Measurements from ENCODE around the gene PDE4D. TPM values are rescaled to one million over a fixed set of nuclear protein-coding genes. Genes with fewer than 3 reads are reported as not detected.

The PDE4D gene
- total RNA-seq, 1 donor from 2014 or later = 35.1 TPM

- DNase-seq (no peak), ATAC-seq (no peak)
- intact Hi-C loops (cut with micrococcal nuclease) = no loop called here
Measured at GRCh38 chr5:59724482-59725391, 168.8 kb downstream of the PDE4D start.

- intact Hi-C loops (cut with micrococcal nuclease) = no loop called here
- no peak for ATAC-seq
- DNase-seq = no peak
Measured at GRCh38 chr5:59722874-59723273, 170.7 kb downstream of the PDE4D start.

- DNase-seq (no peak), ATAC-seq (no peak)
- intact Hi-C loops (cut with micrococcal nuclease) = no loop called here
Measured at GRCh38 chr5:59721741-59722140, 171.8 kb downstream of the PDE4D start.

GRCh38 chr5:59720063-59720462 lies 173.5 kb downstream of the PDE4D start:
- no peak for DNase-seq
- intact Hi-C loops (cut with micrococcal nuclease) = no loop called here
- no peak for ATAC-seq

- ATAC-seq = no peak
- intact Hi-C loops (cut with micrococcal nuclease) = no loop called here
- no peak for DNase-seq
Measured at GRCh38 chr5:59716966-59717500, 176.5 kb downstream of the PDE4D start.

- ATAC-seq = no peak
Measured at GRCh38 chr5:59716029-59716428, 177.5 kb downstream of the PDE4D start.

GRCh38 chr5:59715228-59715627 lies 178.3 kb downstream of the PDE4D start:
- no peak for DNase-seq
- intact Hi-C loops (cut with micrococcal nuclease) = no loop called here
- ATAC-seq = no peak

More at GRCh38 chr5:59716029-59716428, 177.5 kb downstream of the PDE4D start:
- intact Hi-C loops (cut with micrococcal nuclease) = no loop called here
- no peak for DNase-seq

- ATAC-seq (no peak), DNase-seq (no peak)
- intact Hi-C loops (cut with micrococcal nuclease) = no loop called here
Measured at GRCh38 chr5:59713498-59713844, 180.1 kb downstream of the PDE4D start.

- intact Hi-C loops (cut with micrococcal nuclease) = no loop called here
- no peak for DNase-seq
Measured at GRCh38 chr5:59712836-59713497, 180.6 kb downstream of the PDE4D start.

GRCh38 chr5:59711310-59711709 lies 182.2 kb downstream of the PDE4D start:
- DNase-seq = no peak
- intact Hi-C loops (cut with micrococcal nuclease) = no loop called here
- ATAC-seq = no peak

More at GRCh38 chr5:59712836-59713497, 180.6 kb downstream of the PDE4D start:
- no peak for ATAC-seq

GRCh38 chr5:59709846-59710245 lies 183.7 kb downstream of the PDE4D start:
- intact Hi-C loops (cut with micrococcal nuclease) = no loop called here
- ATAC-seq (no peak), DNase-seq (no peak)

- ATAC-seq = no peak
- intact Hi-C loops (cut with micrococcal nuclease) = no loop called here
Measured at GRCh38 chr5:59709346-59709821, 184.1 kb downstream of the PDE4D start.

GRCh38 chr5:59704936-59705335 lies 188.6 kb downstream of the PDE4D start:
- DNase-seq (no peak), ATAC-seq (no peak)
- intact Hi-C loops (cut with micrococcal nuclease) = no loop called here

More at GRCh38 chr5:59709346-59709821, 184.1 kb downstream of the PDE4D start:
- DNase-seq = no peak

- ATAC-seq (no peak), DNase-seq (no peak)
- intact Hi-C loops (cut with micrococcal nuclease) = no loop called here
Measured at GRCh38 chr5:59703789-59704188, 189.7 kb downstream of the PDE4D start.

- intact Hi-C loops (cut with micrococcal nuclease) = no loop called here
- DNase-seq (no peak), ATAC-seq (no peak)
Measured at GRCh38 chr5:59698207-59699178, 195.0 kb downstream of the PDE4D start.

GRCh38 chr5:59694411-59694810 lies 199.1 kb downstream of the PDE4D start:
- ATAC-seq = no peak
- intact Hi-C loops (cut with micrococcal nuclease) = no loop called here
- no peak for DNase-seq

GRCh38 chr5:59693492-59694309 lies 199.8 kb downstream of the PDE4D start:
- intact Hi-C loops (cut with micrococcal nuclease) = no loop called here
- ATAC-seq (no peak), DNase-seq (no peak)

- DNase-seq (no peak), ATAC-seq (no peak)
- intact Hi-C loops (cut with micrococcal nuclease) = no loop called here
Measured at GRCh38 chr5:59685793-59686192, 207.7 kb downstream of the PDE4D start.

All from left ventricle myocardium superior (tissue), 1 donor.